Upper lobe of left lung (tissue), 4 donors: ENCODE data around the gene AVEN.
"Not testable (repeated sequence)": the region's sequence is repeated elsewhere in the genome, so short reads cannot be mapped to it uniquely, and the experiment has no call there.

Experiments used
- EP300 ChIP-seq, 4 donors: sonication (generic); formaldehyde crosslinking; IDR thresholded peaks; one replicate each; pipeline ENCODE4 v1.5.1; 2017; ENCODE audit warnings: antibody characterized with exemption in 4 of 4, control low read depth in 2 of 4
- POLR2A ChIP-seq, 4 donors: fragments of 450-650 bp; IDR thresholded peaks; one replicate each; pipeline ENCODE4 v1.5.1; 2016 to 2017; ENCODE audit warnings: antibody characterized with exemption in 4 of 4, mild to moderate bottlenecking in 2 of 4
- POLR2AphosphoS5 ChIP-seq, 2 donors: sonication (generic); formaldehyde crosslinking; IDR thresholded peaks; one replicate each; pipeline ENCODE4 v1.5.1; 2017; ENCODE audit warnings: antibody characterized with exemption in 2 of 2
- TF ChIP-seq, protein P1 (sequence below), 6 experiments: fragments of 450-650 bp in 4 of 6; fragments of 200-600 bp in 2 of 6; sonication (generic) in 2 of 6; IDR thresholded peaks; one replicate each; pipeline ENCODE4 v1.5.1; 2016 to 2019; ENCODE audit warnings: antibody characterized with exemption in 6 of 6

GRCh38 chr15:34018738-34019137 lies 20.3 kb downstream of the AVEN start:
- TF ChIP-seq, protein P1, sequence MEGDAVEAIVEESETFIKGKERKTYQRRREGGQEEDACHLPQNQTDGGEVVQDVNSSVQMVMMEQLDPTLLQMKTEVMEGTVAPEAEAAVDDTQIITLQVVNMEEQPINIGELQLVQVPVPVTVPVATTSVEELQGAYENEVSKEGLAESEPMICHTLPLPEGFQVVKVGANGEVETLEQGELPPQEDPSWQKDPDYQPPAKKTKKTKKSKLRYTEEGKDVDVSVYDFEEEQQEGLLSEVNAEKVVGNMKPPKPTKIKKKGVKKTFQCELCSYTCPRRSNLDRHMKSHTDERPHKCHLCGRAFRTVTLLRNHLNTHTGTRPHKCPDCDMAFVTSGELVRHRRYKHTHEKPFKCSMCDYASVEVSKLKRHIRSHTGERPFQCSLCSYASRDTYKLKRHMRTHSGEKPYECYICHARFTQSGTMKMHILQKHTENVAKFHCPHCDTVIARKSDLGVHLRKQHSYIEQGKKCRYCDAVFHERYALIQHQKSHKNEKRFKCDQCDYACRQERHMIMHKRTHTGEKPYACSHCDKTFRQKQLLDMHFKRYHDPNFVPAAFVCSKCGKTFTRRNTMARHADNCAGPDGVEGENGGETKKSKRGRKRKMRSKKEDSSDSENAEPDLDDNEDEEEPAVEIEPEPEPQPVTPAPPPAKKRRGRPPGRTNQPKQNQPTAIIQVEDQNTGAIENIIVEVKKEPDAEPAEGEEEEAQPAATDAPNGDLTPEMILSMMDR (IDR thresholded peaks at IDR 0.05) = not testable (repeated sequence)
- TF ChIP-seq POLR2A, EP300, POLR2AphosphoS5 (IDR thresholded peaks at IDR 0.05): not testable (repeated sequence)
